NB4 (cell line): ENCODE results near the gene FGF7.

Source experiments
- POLR2A ChIP-seq: IDR thresholded peaks from 2 replicates; pipeline ENCODE4 v1.6.1; 2011; ENCODE audit warnings: mild to moderate bottlenecking; ENCODE audit not compliant: insufficient read length; ENCODE audit errors: extremely low read depth
- TF ChIP-seq, protein P1 (sequence below): IDR thresholded peaks from one replicate; pipeline ENCODE4 v1.5.1; 2012; ENCODE audit warnings: low read depth, low read length

DNA sequence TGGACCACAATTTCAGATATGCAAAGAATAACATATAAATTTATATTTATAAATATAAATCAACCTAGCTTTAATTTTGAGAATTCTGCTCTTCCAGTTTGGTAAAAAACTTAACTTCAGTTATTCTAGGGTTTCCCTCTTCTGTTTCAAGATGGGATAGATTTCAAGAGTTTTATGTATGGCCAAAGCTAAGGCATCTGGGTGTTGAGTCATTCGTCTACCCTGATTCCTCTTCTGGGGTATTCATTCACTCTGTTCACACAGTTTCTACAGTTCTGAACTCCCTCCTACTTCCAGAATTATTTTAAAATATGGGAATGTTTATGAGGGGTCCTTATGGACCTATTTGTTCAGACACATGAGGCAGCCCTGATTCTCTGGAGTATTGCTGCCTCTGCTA is 4.2 kb upstream of the FGF7 start:
- TF ChIP-seq, protein P1, sequence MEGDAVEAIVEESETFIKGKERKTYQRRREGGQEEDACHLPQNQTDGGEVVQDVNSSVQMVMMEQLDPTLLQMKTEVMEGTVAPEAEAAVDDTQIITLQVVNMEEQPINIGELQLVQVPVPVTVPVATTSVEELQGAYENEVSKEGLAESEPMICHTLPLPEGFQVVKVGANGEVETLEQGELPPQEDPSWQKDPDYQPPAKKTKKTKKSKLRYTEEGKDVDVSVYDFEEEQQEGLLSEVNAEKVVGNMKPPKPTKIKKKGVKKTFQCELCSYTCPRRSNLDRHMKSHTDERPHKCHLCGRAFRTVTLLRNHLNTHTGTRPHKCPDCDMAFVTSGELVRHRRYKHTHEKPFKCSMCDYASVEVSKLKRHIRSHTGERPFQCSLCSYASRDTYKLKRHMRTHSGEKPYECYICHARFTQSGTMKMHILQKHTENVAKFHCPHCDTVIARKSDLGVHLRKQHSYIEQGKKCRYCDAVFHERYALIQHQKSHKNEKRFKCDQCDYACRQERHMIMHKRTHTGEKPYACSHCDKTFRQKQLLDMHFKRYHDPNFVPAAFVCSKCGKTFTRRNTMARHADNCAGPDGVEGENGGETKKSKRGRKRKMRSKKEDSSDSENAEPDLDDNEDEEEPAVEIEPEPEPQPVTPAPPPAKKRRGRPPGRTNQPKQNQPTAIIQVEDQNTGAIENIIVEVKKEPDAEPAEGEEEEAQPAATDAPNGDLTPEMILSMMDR: no peak
- no peak for TF ChIP-seq POLR2A
